Mucosa of descending colon (tissue), 3 donors: Measurements from ENCODE around the gene KLHDC7B. TPM values are rescaled to one million over a fixed set of nuclear protein-coding genes. Genes with fewer than 3 reads are reported as not detected.
"Not testable (repeated sequence)": the region's sequence is repeated elsewhere in the genome, so short reads cannot be mapped to it uniquely, and the experiment has no call there.

Experiments
- ATAC-seq: fragments of 200-7000 bp; cut with Tn5 transposase; one replicate; pipeline ENCODE4 v1.9.1; 2020; ENCODE audit warnings: mild to moderate bottlenecking, moderate library complexity
- DNase-seq, 3 donors: peaks; one replicate each; pipeline ENCODE4 v3.0.0-alpha.2; 2020
- H3K36me3 ChIP-seq: fragments of 200-600 bp; one replicate; pipeline ENCODE4 v1.8.0; 2021; ENCODE audit warnings: low read depth, mild to moderate bottlenecking
- H3K4me1 ChIP-seq: fragments of 200-600 bp; one replicate; pipeline ENCODE4 v1.8.0; 2021; ENCODE audit warnings: low read depth, mild to moderate bottlenecking
- H3K4me3 ChIP-seq: fragments of 200-600 bp; one replicate; pipeline ENCODE4 v1.8.0; 2021; ENCODE audit warnings: mild to moderate bottlenecking
- H3K9me3 ChIP-seq: fragments of 200-600 bp; one replicate; pipeline ENCODE4 v1.8.0; 2021; ENCODE audit warnings: mild to moderate bottlenecking
- CTCF ChIP-seq: fragments of 200-600 bp; IDR thresholded peaks from one replicate; pipeline ENCODE4 v1.8.0; 2022; ENCODE audit warnings: antibody characterized with exemption, mild to moderate bottlenecking
- intact Hi-C, 2 donors: fragments of 100-400 bp; cut with DNase I in 1 of 2; cut with micrococcal nuclease in 1 of 2; formaldehyde crosslinking; loops; one replicate each; pipeline versions ENCODE4 v1.11.0 to v1.11.1; 2022; cut with DNase I, micrococcal nuclease
- total RNA-seq, 3 donors: library from RNA; stranded (reverse); fragmentation: NEBNext Ultra II Directional in 2 of 3; extraction: Animal tissue kit (Norgen Biotek cat#: 25700) in 2 of 3; gene quantifications; one replicate each; pipeline versions ENCODE4 v1.2.1 to v1.2.4, GENCODE V29; 2021 to 2023
- donor health status: DM: no; HTN: no; CAD: no; lungs with moderate emphysema.
- donor health status: DM: no; HTN: no; CAD: no.
- donor health status: DM: no; HTN: yes; CAD: no.

Gene KLHDC7B
- total RNA-seq, 3 donors from 2014 or later: 0.55 to 1.7 TPM; not detected in 1

GRCh38 chr22:50531962-50532674 is 13.6 kb upstream of the KLHDC7B start:
- no peak for TF ChIP-seq CTCF
- Histone ChIP-seq H3K4me3 (peak overlapping the region; percentile 19), H3K4me1 (peaks cover 30% of the 10 kb centered on the region), H3K36me3 (no peaks in the 10 kb centered on the region), H3K9me3 (no peaks in the 10 kb centered on the region)
- peak; percentile 85 to 89 (median 87) for DNase-seq
- intact Hi-C loops: no loop called here
- peak; percentile 52 for ATAC-seq

- TF ChIP-seq CTCF: no peak
- no peak for ATAC-seq
- H3K4me1 ChIP-seq: peaks cover 22% of the 10 kb centered on the region
- H3K36me3 ChIP-seq: no peaks in the 10 kb centered on the region
- H3K9me3 ChIP-seq: no peaks in the 10 kb centered on the region
- peak in 1 of 3 donors; percentile 25 for DNase-seq
- intact Hi-C loops: no loop called here
- no peak overlapping the region for H3K4me3 ChIP-seq
Observed at GRCh38 chr22:50532824-50533796, 12.6 kb upstream of the KLHDC7B start.

- ATAC-seq, H3K36me3 ChIP-seq, intact Hi-C loops, H3K9me3 ChIP-seq, H3K4me3 ChIP-seq: not testable (repeated sequence)
- peak in 2 of 3 donors; percentile 41 to 62 for DNase-seq
- H3K4me1 ChIP-seq: peaks cover 25% of the 10 kb centered on the region
Observed at GRCh38 chr22:50533856-50534711, 11.6 kb upstream of the KLHDC7B start.

GRCh38 chr22:50535113-50535512 is 10.6 kb upstream of the KLHDC7B start:
- H3K36me3 ChIP-seq: no peaks in the 10 kb centered on the region
- ATAC-seq: no peak
- H3K9me3 ChIP-seq: no peaks in the 10 kb centered on the region
- DNase-seq: peak in 1 of 3 donors; percentile 15
- no peak overlapping the region for H3K4me3 ChIP-seq
- peaks cover 29% of the 10 kb centered on the region for H3K4me1 ChIP-seq
- intact Hi-C loops: no loop called here
- no peak for TF ChIP-seq CTCF

- intact Hi-C loops: no loop called here
- no peaks in the 10 kb centered on the region for H3K9me3 ChIP-seq
- H3K4me1 ChIP-seq: peaks cover 21% of the 10 kb centered on the region
- DNase-seq (no peak), ATAC-seq (no peak)
- no peak overlapping the region for H3K4me3 ChIP-seq
- H3K36me3 ChIP-seq: no peaks in the 10 kb centered on the region
- no peak for TF ChIP-seq CTCF
Observed at GRCh38 chr22:50536226-50536625, 9.5 kb upstream of the KLHDC7B start.
